NCI-H2196 (cell line): ENCODE data around the gene ETS2.

Experiments
- DNase-seq: peaks from one replicate; lab custom pipeline; 2025; ENCODE audit not compliant: unreplicated experiment; lab: John Stamatoyannopoulos, UW

Gene ETS2

GRCh38 chr21:38777531-38777930, 28.2 kb upstream of the ETS2 start:
- no peak for DNase-seq

- no peak for DNase-seq
These were observed 24.9 kb upstream of the ETS2 start for GRCh38 chr21:38780879-38781278.

- no peak for DNase-seq
These were observed 21.1 kb upstream of the ETS2 start for GRCh38 chr21:38784458-38785266.

- DNase-seq: no peak
These were observed 20.2 kb upstream of the ETS2 start for GRCh38 chr21:38785483-38785882.

- no peak for DNase-seq
These were observed 18.7 kb upstream of the ETS2 start for GRCh38 chr21:38787016-38787415.

- peak; percentile 95 for DNase-seq
These were observed 18.1 kb upstream of the ETS2 start for GRCh38 chr21:38787461-38788274.

- no peak for DNase-seq
These were observed 17.3 kb upstream of the ETS2 start for GRCh38 chr21:38788275-38788905.

- no peak for DNase-seq
These were observed 16.5 kb upstream of the ETS2 start for GRCh38 chr21:38789275-38789674.

GRCh38 chr21:38790059-38790458, 15.7 kb upstream of the ETS2 start:
- no peak for DNase-seq

- no peak for DNase-seq
These were observed 14.8 kb upstream of the ETS2 start for GRCh38 chr21:38790961-38791360.

- DNase-seq: no peak
These were observed 12.9 kb upstream of the ETS2 start for GRCh38 chr21:38792676-38793459.

GRCh38 chr21:38793926-38794713, 11.6 kb upstream of the ETS2 start:
- peak; percentile 97 for DNase-seq

- peak; percentile 60 for DNase-seq
These were observed 10.8 kb upstream of the ETS2 start for GRCh38 chr21:38794978-38795377.

GRCh38 chr21:38795475-38795874, 10.3 kb upstream of the ETS2 start:
- DNase-seq: no peak

- no peak for DNase-seq
These were observed 9.3 kb upstream of the ETS2 start for GRCh38 chr21:38796424-38796823.

- DNase-seq: no peak
These were observed 8.3 kb upstream of the ETS2 start for GRCh38 chr21:38797470-38797869.

GRCh38 chr21:38798081-38798480, 7.6 kb upstream of the ETS2 start:
- DNase-seq: no peak

- no peak for DNase-seq
These were observed 7.2 kb upstream of the ETS2 start for GRCh38 chr21:38798481-38798882.

GRCh38 chr21:38800046-38800758, 5.5 kb upstream of the ETS2 start:
- no peak for DNase-seq
